Measurements from ENCODE around the gene ANXA6.

- TF ChIP-seq CTCF (optimal IDR thresholded peaks at IDR 0.05 in 1 of 3, IDR thresholded peaks at IDR 0.05 in 1 of 3, conservative IDR thresholded peaks at IDR 0.05 in 1 of 3; ENCODE audit: extremely low read depth in 1 of 3, insufficient read depth in 2 of 3, low read length in 3 of 3) = no peak
- no peak for TF ChIP-seq EZH2 (IDR thresholded peaks at IDR 0.05; ENCODE audit: low read length)
Observed at GRCh38 chr5:151098768-151099121, 58.8 kb downstream of the ANXA6 start.
